OCI-LY3 (cell line): ENCODE data around the gene RPS6KC1.

Source experiments
- H2AFZ ChIP-seq: fragments of 200-600, 300-600 bp; shearing (Covaris generic); 2 replicates; pipeline ENCODE4 v1.6.0; 2014; ENCODE audit warnings: antibody characterized with exemption, low read depth, low read length
- H3K27ac ChIP-seq: fragments of 200-600, 300-600 bp; sonication (generic); 2 replicates; pipeline ENCODE4 v1.5.1; 2014; ENCODE audit warnings: mild to moderate bottlenecking, low read length, moderate library complexity, mixed read lengths
- H3K27me3 ChIP-seq: fragments of 200-600, 300-600 bp; sonication (generic); 2 replicates; pipeline ENCODE4 v1.6.1; 2014; ENCODE audit warnings: low read depth, low read length, mixed read lengths
- H3K36me3 ChIP-seq: fragments of 200-600, 300-600 bp; sonication (generic); replicated peaks from 2 replicates; pipeline ENCODE3; 2014; ENCODE audit warnings: low read depth, low read length, mixed read lengths
- H3K4me1 ChIP-seq: fragments of 300-600, 200-600 bp; sonication (generic); 2 replicates; pipeline ENCODE4 v1.6.1; 2014; ENCODE audit warnings: low read length, mixed read lengths
- H3K4me2 ChIP-seq: fragments of 200-600, 300-600 bp; sonication (generic); 2 replicates; pipeline ENCODE4 v1.6.1; 2014; ENCODE audit warnings: low read length, mixed read lengths
- H3K4me3 ChIP-seq: fragments of 300-600, 200-600 bp; sonication (generic); 2 replicates; pipeline ENCODE4 v1.5.1; 2014; ENCODE audit warnings: antibody characterized with exemption, mild to moderate bottlenecking, low read length, moderate library complexity
- H3K79me2 ChIP-seq: fragments of 300-600, 200-600 bp; shearing (Covaris generic); 2 replicates; pipeline ENCODE4 v1.6.1; 2014; ENCODE audit warnings: mild to moderate bottlenecking, low read length, mixed read lengths
- H3K9ac ChIP-seq: fragments of 300-600, 200-600 bp; shearing (Covaris generic); 2 replicates; pipeline ENCODE4 v1.6.0; 2014; ENCODE audit warnings: mild to moderate bottlenecking, low read length, moderate library complexity
- H3K9me3 ChIP-seq: fragments of 200-600, 300-600 bp; shearing (Covaris generic); 2 replicates; pipeline ENCODE4 v1.6.1; 2014; ENCODE audit warnings: low read length, mixed read lengths; ENCODE audit not compliant: insufficient read depth
- H4K20me1 ChIP-seq: fragments of 200-600, 300-600 bp; sonication (generic); 2 replicates; pipeline ENCODE4 v1.6.1; 2016; ENCODE audit warnings: low read length, mixed read lengths; ENCODE audit not compliant: insufficient read depth
- CTCF ChIP-seq: fragments of 200-600, 300-600 bp; sonication (generic); IDR thresholded peaks from 2 replicates; pipeline ENCODE4 v1.5.1; 2014; ENCODE audit warnings: antibody characterized with exemption, low read length, low read depth
- EZH2phosphoT487 ChIP-seq: fragments of 200-600 bp; shearing (Covaris generic); IDR thresholded peaks from 2 replicates; pipeline ENCODE4 v1.6.1; 2018; ENCODE audit warnings: antibody characterized with exemption, mixed run types, low read depth

Gene RPS6KC1

GRCh38 chr1:213120961-213121360 is 69.9 kb downstream of the RPS6KC1 start:
- no peak overlapping the region for H3K4me2 ChIP-seq

GRCh38 chr1:213122514-213122929 is 71.5 kb downstream of the RPS6KC1 start:
- TF ChIP-seq CTCF (peak; percentile 58), EZH2phosphoT487 (no peak)
- Histone ChIP-seq H3K36me3 (peaks cover under 1% of the 10 kb centered on the region), H2AFZ (no peak overlapping the region), H3K9me3 (no peaks in the 10 kb centered on the region), H3K4me3 (no peak overlapping the region), H3K9ac (no peak overlapping the region), H3K27me3 (no peaks in the 10 kb centered on the region), H3K4me1 (peaks cover 37% of the 10 kb centered on the region), H3K79me2 (peaks cover 3% of the 10 kb centered on the region; the same call in 1 of the 2 replicates), H3K27ac (no peak overlapping the region), H4K20me1 (no peaks in the 10 kb centered on the region), H3K4me2 (no peak overlapping the region)

More at GRCh38 chr1:213120961-213121360, 69.9 kb downstream of the RPS6KC1 start:
- TF ChIP-seq CTCF (no peak), EZH2phosphoT487 (no peak)
- Histone ChIP-seq H4K20me1 (no peaks in the 10 kb centered on the region), H3K4me3 (no peak overlapping the region), H3K9ac (no peak overlapping the region), H3K27me3 (no peaks in the 10 kb centered on the region), H3K9me3 (no peaks in the 10 kb centered on the region; the same call in 1 of the 2 replicates), H3K4me1 (peaks cover 43% of the 10 kb centered on the region), H3K36me3 (peaks cover 7% of the 10 kb centered on the region), H2AFZ (no peak overlapping the region), H3K27ac (no peak overlapping the region), H3K79me2 (peaks cover 3% of the 10 kb centered on the region; the same call in 1 of the 2 replicates)

- no peaks in the 10 kb centered on the region for H3K36me3 ChIP-seq
- H3K27ac ChIP-seq, result no peak overlapping the region
- no peak overlapping the region for H2AFZ ChIP-seq
- no peak overlapping the region for H3K4me2 ChIP-seq
- no peak overlapping the region for H3K4me3 ChIP-seq
- H3K9me3 ChIP-seq, result no peaks in the 10 kb centered on the region
- peaks cover 31% of the 10 kb centered on the region for H3K4me1 ChIP-seq
- H4K20me1 ChIP-seq, result no peaks in the 10 kb centered on the region
- no peaks in the 10 kb centered on the region for H3K27me3 ChIP-seq
- H3K9ac ChIP-seq, result no peak overlapping the region
- peaks cover 3% of the 10 kb centered on the region; the same call in 1 of the 2 replicates for H3K79me2 ChIP-seq
- TF ChIP-seq CTCF, result no peak
- no peak for TF ChIP-seq EZH2phosphoT487
These were observed 72.0 kb downstream of the RPS6KC1 start for GRCh38 chr1:213123087-213123486.

GRCh38 chr1:213123536-213123935 is 72.5 kb downstream of the RPS6KC1 start:
- TF ChIP-seq CTCF (no peak), EZH2phosphoT487 (no peak)
- no peaks in the 10 kb centered on the region for H4K20me1 ChIP-seq
- no peaks in the 10 kb centered on the region for H3K27me3 ChIP-seq
- H3K4me1 ChIP-seq, result peaks cover 27% of the 10 kb centered on the region
- no peak overlapping the region for H3K4me3 ChIP-seq
- no peak overlapping the region for H3K27ac ChIP-seq
- H3K79me2 ChIP-seq, result peaks cover 3% of the 10 kb centered on the region; the same call in 1 of the 2 replicates
- no peaks in the 10 kb centered on the region for H3K9me3 ChIP-seq
- no peaks in the 10 kb centered on the region for H3K36me3 ChIP-seq
- H3K9ac ChIP-seq, result no peak overlapping the region
- no peak overlapping the region for H2AFZ ChIP-seq
- H3K4me2 ChIP-seq, result no peak overlapping the region
